Testis (tissue), 2 donors: Measurements from ENCODE around the gene NDUFB3.

Source experiments
- POLR2A ChIP-seq: fragments of 450-650 bp; IDR thresholded peaks from one replicate; pipeline ENCODE4 v1.6.1; 2017; ENCODE audit warnings: antibody characterized with exemption, mild to moderate bottlenecking, moderate library complexity
- TF ChIP-seq, protein P1 (sequence below), 3 experiments: fragments of 450-650 bp in 2 of 3; fragments of 200-600 bp in 1 of 3; sonication (generic) in 1 of 3; IDR thresholded peaks; one replicate each; pipeline ENCODE4 v1.5.1; 2016 to 2019; ENCODE audit warnings: antibody characterized with exemption in 3 of 3, mild to moderate bottlenecking in 2 of 3, moderate library complexity in 1 of 3

DNA sequence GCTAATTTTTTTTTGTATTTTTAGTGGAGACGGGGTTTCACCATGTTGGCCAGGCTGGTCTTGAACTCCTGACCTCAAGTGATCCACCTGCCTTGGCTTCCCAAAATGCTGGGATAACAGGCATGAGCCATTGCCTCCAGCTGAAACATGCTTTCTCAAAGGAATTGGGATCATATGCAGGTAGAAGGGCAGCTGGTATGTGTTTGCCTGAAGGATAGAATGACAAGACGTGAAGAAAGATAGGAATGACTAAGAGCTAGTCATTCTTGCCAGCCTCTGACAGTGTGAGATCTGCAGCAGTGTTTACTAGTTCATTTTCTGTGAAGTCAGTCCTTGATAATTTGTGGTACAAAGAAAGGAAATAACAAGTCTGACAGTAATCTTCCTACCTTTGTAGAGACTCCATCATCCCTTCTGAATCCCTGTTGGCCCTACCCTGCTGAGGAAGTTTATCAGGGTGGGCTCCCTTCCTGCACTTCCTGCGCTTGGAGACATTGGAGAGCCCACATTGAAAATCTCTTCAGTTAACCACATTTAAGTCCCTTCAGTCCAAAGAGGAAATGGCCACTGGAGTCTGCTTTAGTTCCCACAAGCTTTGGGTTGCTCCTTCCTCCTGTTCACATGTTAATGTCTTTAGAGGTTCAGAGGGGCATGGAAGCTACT is 58.9 kb downstream of the NDUFB3 start:
- TF ChIP-seq, protein P1, sequence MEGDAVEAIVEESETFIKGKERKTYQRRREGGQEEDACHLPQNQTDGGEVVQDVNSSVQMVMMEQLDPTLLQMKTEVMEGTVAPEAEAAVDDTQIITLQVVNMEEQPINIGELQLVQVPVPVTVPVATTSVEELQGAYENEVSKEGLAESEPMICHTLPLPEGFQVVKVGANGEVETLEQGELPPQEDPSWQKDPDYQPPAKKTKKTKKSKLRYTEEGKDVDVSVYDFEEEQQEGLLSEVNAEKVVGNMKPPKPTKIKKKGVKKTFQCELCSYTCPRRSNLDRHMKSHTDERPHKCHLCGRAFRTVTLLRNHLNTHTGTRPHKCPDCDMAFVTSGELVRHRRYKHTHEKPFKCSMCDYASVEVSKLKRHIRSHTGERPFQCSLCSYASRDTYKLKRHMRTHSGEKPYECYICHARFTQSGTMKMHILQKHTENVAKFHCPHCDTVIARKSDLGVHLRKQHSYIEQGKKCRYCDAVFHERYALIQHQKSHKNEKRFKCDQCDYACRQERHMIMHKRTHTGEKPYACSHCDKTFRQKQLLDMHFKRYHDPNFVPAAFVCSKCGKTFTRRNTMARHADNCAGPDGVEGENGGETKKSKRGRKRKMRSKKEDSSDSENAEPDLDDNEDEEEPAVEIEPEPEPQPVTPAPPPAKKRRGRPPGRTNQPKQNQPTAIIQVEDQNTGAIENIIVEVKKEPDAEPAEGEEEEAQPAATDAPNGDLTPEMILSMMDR (IDR thresholded peaks at IDR 0.05): no peak
- TF ChIP-seq POLR2A: no peak
